ENCODE results near the gene CCL11.

DNA sequence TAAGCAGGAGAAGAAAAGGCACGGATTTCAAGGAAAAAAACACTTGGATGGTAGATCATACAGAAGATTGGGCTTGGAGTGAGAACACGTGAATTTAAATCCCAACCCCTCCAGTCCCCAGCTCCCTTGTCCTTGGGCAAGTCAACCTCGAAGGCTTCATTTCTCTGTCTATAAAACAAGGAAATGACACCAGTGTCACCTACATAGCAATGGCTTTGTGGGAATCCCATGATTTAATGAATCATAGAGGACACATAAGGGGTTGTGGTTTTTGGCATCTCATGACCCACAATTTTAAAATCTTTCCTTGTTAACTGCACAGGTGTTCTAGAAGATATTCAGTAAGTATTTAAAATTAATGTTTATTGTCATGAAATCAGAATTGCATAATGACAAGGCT lies 38.7 kb upstream of the CCL11 start:
- TF ChIP-seq, protein P1, sequence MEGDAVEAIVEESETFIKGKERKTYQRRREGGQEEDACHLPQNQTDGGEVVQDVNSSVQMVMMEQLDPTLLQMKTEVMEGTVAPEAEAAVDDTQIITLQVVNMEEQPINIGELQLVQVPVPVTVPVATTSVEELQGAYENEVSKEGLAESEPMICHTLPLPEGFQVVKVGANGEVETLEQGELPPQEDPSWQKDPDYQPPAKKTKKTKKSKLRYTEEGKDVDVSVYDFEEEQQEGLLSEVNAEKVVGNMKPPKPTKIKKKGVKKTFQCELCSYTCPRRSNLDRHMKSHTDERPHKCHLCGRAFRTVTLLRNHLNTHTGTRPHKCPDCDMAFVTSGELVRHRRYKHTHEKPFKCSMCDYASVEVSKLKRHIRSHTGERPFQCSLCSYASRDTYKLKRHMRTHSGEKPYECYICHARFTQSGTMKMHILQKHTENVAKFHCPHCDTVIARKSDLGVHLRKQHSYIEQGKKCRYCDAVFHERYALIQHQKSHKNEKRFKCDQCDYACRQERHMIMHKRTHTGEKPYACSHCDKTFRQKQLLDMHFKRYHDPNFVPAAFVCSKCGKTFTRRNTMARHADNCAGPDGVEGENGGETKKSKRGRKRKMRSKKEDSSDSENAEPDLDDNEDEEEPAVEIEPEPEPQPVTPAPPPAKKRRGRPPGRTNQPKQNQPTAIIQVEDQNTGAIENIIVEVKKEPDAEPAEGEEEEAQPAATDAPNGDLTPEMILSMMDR (IDR thresholded peaks at IDR 0.05; ENCODE audit: control extremely low read depth in 1 of 3, insufficient read depth in 1 of 3, low read depth in 1 of 3, low read length in 3 of 3) = no peak
- TF ChIP-seq GTF2F1 (IDR thresholded peaks at IDR 0.05; ENCODE audit: borderline replicate concordance, low read depth, low read length) (no peak), SUZ12 (IDR thresholded peaks at IDR 0.05; ENCODE audit: low read length) (no peak), TBP (IDR thresholded peaks at IDR 0.05; ENCODE audit: low read depth, low read length) (no peak), CREB1 (IDR thresholded peaks at IDR 0.05) (no peak), JUN (IDR thresholded peaks at IDR 0.05; ENCODE audit: low read depth, low read length) (no peak)
- TF ChIP-seq, protein P2, sequence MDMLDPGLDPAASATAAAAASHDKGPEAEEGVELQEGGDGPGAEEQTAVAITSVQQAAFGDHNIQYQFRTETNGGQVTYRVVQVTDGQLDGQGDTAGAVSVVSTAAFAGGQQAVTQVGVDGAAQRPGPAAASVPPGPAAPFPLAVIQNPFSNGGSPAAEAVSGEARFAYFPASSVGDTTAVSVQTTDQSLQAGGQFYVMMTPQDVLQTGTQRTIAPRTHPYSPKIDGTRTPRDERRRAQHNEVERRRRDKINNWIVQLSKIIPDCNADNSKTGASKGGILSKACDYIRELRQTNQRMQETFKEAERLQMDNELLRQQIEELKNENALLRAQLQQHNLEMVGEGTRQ (IDR thresholded peaks at IDR 0.05; ENCODE audit: low read length) = no peak
